Epithelial cell of proximal tubule (primary cell): ENCODE results near the gene RBM6. TPM values are rescaled to one million over a fixed set of nuclear protein-coding genes. Genes with fewer than 3 reads are reported as not detected.

ENCODE experiments used
- DNase-seq: peaks from one replicate; pipeline ENCODE4 v3.0.0-alpha.2; 2011; ENCODE audit warnings: low read depth
- H3K4me3 ChIP-seq: 2 replicates; pipeline ENCODE4 v1.5.1; 2011; ENCODE audit warnings: low read depth, mild to moderate bottlenecking, low read length
- CTCF ChIP-seq: conservative IDR thresholded peaks from 2 replicates; pipeline ENCODE4 v1.5.1; 2012; ENCODE audit warnings: low read depth, mild to moderate bottlenecking, low read length
- total RNA-seq: library from RNA; depleted of rRNA; stranded (reverse); fragments of >200 nt; gene quantifications from 2 replicates; pipeline ENCODE4 v1.2.3, GENCODE V29; 2015

RBM6 gene
- total RNA-seq = 24.0 and 36.6 TPM in 2 replicates

GRCh38 chr3:49939858-49940666 lies at the start of gene RBM6:
Gene RBM6 (plus strand): TSS chr3:49940150. CDS start chr3:49962642, 22,492 bp downstream.
- DNase-seq = peak; percentile 82
- peak within 1 kb of the TSS; percentile 98 for H3K4me3 ChIP-seq
- no peak for TF ChIP-seq CTCF

GRCh38 chr3:49895791-49896190 lies 44.2 kb upstream of the RBM6 start:
- no peak for DNase-seq
- TF ChIP-seq CTCF = no peak
- no peak overlapping the region for H3K4me3 ChIP-seq

GRCh38 chr3:49896345-49896744 lies 43.6 kb upstream of the RBM6 start:
- TF ChIP-seq CTCF = no peak
- H3K4me3 ChIP-seq = no peak overlapping the region
- DNase-seq = no peak

- TF ChIP-seq CTCF = no peak
- no peak for DNase-seq
- no peak overlapping the region for H3K4me3 ChIP-seq
These were observed 41.0 kb upstream of the RBM6 start for GRCh38 chr3:49898991-49899390.

- no peak overlapping the region for H3K4me3 ChIP-seq
- no peak for DNase-seq
- peak; percentile 46 for TF ChIP-seq CTCF
These were observed 40.1 kb upstream of the RBM6 start for GRCh38 chr3:49899815-49900214.

GRCh38 chr3:49900491-49901153 lies 39.3 kb upstream of the RBM6 start:
- peak; percentile 27 for DNase-seq
- TF ChIP-seq CTCF = peak; percentile 17
- no peak overlapping the region for H3K4me3 ChIP-seq
